IMR-90 (cell line): Measurements from ENCODE around the gene DNM1. TPM values are rescaled to one million over a fixed set of nuclear protein-coding genes. Genes with fewer than 3 reads are reported as not detected.

Experiments
- ATAC-seq: fragments of 200-7000 bp; cut with Tn5 transposase; 2 replicates; pipeline ENCODE4 v1.9.1; 2020; ENCODE audit warnings: low read depth, mild to moderate bottlenecking, moderate library complexity
- BruUV-seq: library from RNA; stranded (reverse); fragments of 400-500 nt; replicated peaks from 2 replicates; lab custom pipeline; 2021; lab: Mats Ljungman, UMichigan
- CTCF ChIA-PET: fragments of 300-600 bp; formaldehyde crosslinking; extraction: SDS; loops from one replicate; lab custom pipeline; 2021; ENCODE audit warnings: antibody characterized with exemption; lab: Yijun Ruan, JAX
- POLR2A ChIA-PET: fragments of 300-600 bp; sonication (Branson Sonifier 250); formaldehyde crosslinking; loops from one replicate; lab custom pipeline; 2022; ENCODE audit warnings: antibody characterized with exemption; ENCODE audit not compliant: unreplicated experiment; lab: Charles Lee
- DNase-seq: peaks from one replicate; pipeline ENCODE4 v3.0.0; 2013
- H2AFZ ChIP-seq: replicated peaks from 2 replicates; pipeline ENCODE3; 2013; ENCODE audit warnings: low read length, mild to moderate bottlenecking; ENCODE audit not compliant: poor library complexity
- H2AK5ac ChIP-seq: 2 replicates; pipeline ENCODE4 v1.6.1; 2013; ENCODE audit warnings: low read depth, low read length, inconsistent platforms
- H2AK9ac ChIP-seq: replicated peaks from 2 replicates; pipeline ENCODE3; 2013; ENCODE audit warnings: mild to moderate bottlenecking, low read depth, low read length, moderate library complexity; ENCODE audit not compliant: poor library complexity
- H2BK120ac ChIP-seq: 2 replicates; pipeline ENCODE4 v1.6.1; 2013; ENCODE audit warnings: low read depth, low read length, inconsistent platforms
- H2BK15ac ChIP-seq: 3 replicates; pipeline ENCODE4 v1.6.1; 2013; ENCODE audit warnings: low read depth, low read length, inconsistent platforms
- H2BK20ac ChIP-seq: 2 replicates; pipeline ENCODE4 v1.6.1; 2013; ENCODE audit warnings: low read depth, mild to moderate bottlenecking, inconsistent platforms, low read length, moderate library complexity
- H2BK5ac ChIP-seq: 2 replicates; pipeline ENCODE4 v1.6.1; 2013; ENCODE audit warnings: mild to moderate bottlenecking, low read depth, low read length, inconsistent platforms; ENCODE audit not compliant: poor library complexity, severe bottlenecking
- H3K14ac ChIP-seq: replicated peaks from 2 replicates; pipeline ENCODE4 v1.6.1; 2013; ENCODE audit warnings: low read depth, low read length, inconsistent platforms
- H3K18ac ChIP-seq: 2 replicates; pipeline ENCODE4 v1.6.1; 2013; ENCODE audit warnings: low read depth, low read length, control low read depth
- H3K23ac ChIP-seq: 2 replicates; pipeline ENCODE4 v1.6.1; 2013; ENCODE audit warnings: low read depth, low read length, inconsistent platforms
- H3K27ac ChIP-seq: 2 replicates; pipeline ENCODE4 v1.5.1; 2013; ENCODE audit warnings: mild to moderate bottlenecking, control low read depth, low read length; ENCODE audit not compliant: insufficient read depth
- H3K27me3 ChIP-seq: 2 replicates; pipeline ENCODE4 v1.6.1; 2013; ENCODE audit warnings: low read length; ENCODE audit not compliant: control insufficient read depth, insufficient read depth
- H3K36me3 ChIP-seq: 2 replicates; pipeline ENCODE4 v1.6.1; 2013; ENCODE audit warnings: low read length, mixed read lengths; ENCODE audit not compliant: control insufficient read depth, insufficient read depth
- H3K4ac ChIP-seq: 2 replicates; pipeline ENCODE4 v1.6.1; 2013; ENCODE audit warnings: low read depth, low read length, inconsistent platforms
- H3K4me1 ChIP-seq: 2 replicates; pipeline ENCODE4 v1.6.1; 2013; ENCODE audit warnings: low read length, mixed read lengths; ENCODE audit not compliant: control insufficient read depth, insufficient read depth
- H3K4me2 ChIP-seq: 2 replicates; pipeline ENCODE4 v1.6.1; 2013; ENCODE audit warnings: low read depth, mild to moderate bottlenecking, control low read depth, low read length, moderate library complexity
- H3K4me3 ChIP-seq: 2 replicates; pipeline ENCODE4 v1.5.1; 2013; ENCODE audit warnings: low read depth, mild to moderate bottlenecking, control low read depth, low read length, moderate library complexity; ENCODE audit not compliant: insufficient read depth
- H3K56ac ChIP-seq: 2 replicates; pipeline ENCODE4 v1.6.1; 2013; ENCODE audit warnings: low read length, inconsistent platforms; ENCODE audit not compliant: insufficient read depth; ENCODE audit errors: extremely low read depth
- H3K79me1 ChIP-seq, 2 experiments: 2 replicates each; pipeline ENCODE4 v1.6.1; 2013; ENCODE audit warnings: low read length in 2 of 2, inconsistent platforms in 1 of 2, low read depth in 1 of 2
- H3K9ac ChIP-seq: 2 replicates; pipeline ENCODE4 v1.6.1; 2013; ENCODE audit warnings: low read depth, low read length, control low read depth
- H3K9me1 ChIP-seq: 2 replicates; pipeline ENCODE4 v1.6.1; 2013; ENCODE audit warnings: low read length, inconsistent platforms; ENCODE audit not compliant: insufficient read depth
- H3K9me3 ChIP-seq: 2 replicates; pipeline ENCODE4 v1.6.1; 2013; ENCODE audit warnings: low read length; ENCODE audit not compliant: control insufficient read depth, insufficient read depth
- H4K20me1 ChIP-seq: 2 replicates; pipeline ENCODE4 v1.6.1; 2013; ENCODE audit warnings: low read length, inconsistent platforms; ENCODE audit not compliant: insufficient read depth
- H4K5ac ChIP-seq: 2 replicates; pipeline ENCODE4 v1.6.1; 2013; ENCODE audit warnings: mild to moderate bottlenecking, low read depth, low read length, control low read depth
- H4K8ac ChIP-seq, 2 experiments: 2 replicates each; pipeline ENCODE4 v1.6.1; 2013; ENCODE audit warnings: low read depth in 2 of 2, low read length in 2 of 2, control low read depth in 1 of 2, inconsistent platforms in 1 of 2
- H4K91ac ChIP-seq: 2 replicates; pipeline ENCODE4 v1.6.1; 2013; ENCODE audit warnings: low read depth, low read length, inconsistent platforms; ENCODE audit not compliant: insufficient read depth
- CEBPB ChIP-seq: IDR thresholded peaks from 2 replicates; pipeline ENCODE4 v1.6.1; 2012; ENCODE audit warnings: low read depth, low read length, improper control_type of control experiment
- CHD1 ChIP-seq: IDR thresholded peaks from 2 replicates; pipeline ENCODE4 v1.6.1; 2012; ENCODE audit warnings: low read depth, low read length, improper control_type of control experiment
- FOS ChIP-seq: fragments of 150-350 bp; IDR thresholded peaks from 2 replicates; pipeline ENCODE4 v1.6.1; 2016; ENCODE audit warnings: low read depth, low read length
- MAFK ChIP-seq: IDR thresholded peaks from 2 replicates; pipeline ENCODE4 v1.6.1; 2012; ENCODE audit warnings: low read depth, low read length, improper control_type of control experiment
- MAZ ChIP-seq: IDR thresholded peaks from 2 replicates; pipeline ENCODE4 v1.6.1; 2012; ENCODE audit warnings: low read depth, mild to moderate bottlenecking, low read length, improper control_type of control experiment, moderate library complexity, borderline replicate concordance
- MXI1 ChIP-seq: IDR thresholded peaks from 2 replicates; pipeline ENCODE4 v1.6.1; 2012; ENCODE audit warnings: low read depth, mild to moderate bottlenecking, low read length, moderate library complexity, borderline replicate concordance
- NFE2L2 ChIP-seq: fragments of 150-350 bp; IDR thresholded peaks from 2 replicates; pipeline ENCODE4 v1.6.1; 2016; ENCODE audit warnings: low read depth, mild to moderate bottlenecking, low read length
- POLR2A ChIP-seq: IDR thresholded peaks from 2 replicates; pipeline ENCODE4 v1.6.1; 2012; ENCODE audit warnings: mild to moderate bottlenecking, low read depth, low read length
- RAD21 ChIP-seq: IDR thresholded peaks from 2 replicates; pipeline ENCODE4 v1.6.1; 2012; ENCODE audit warnings: low read length, improper control_type of control experiment
- RCOR1 ChIP-seq: IDR thresholded peaks from 2 replicates; pipeline ENCODE4 v1.6.1; 2012; ENCODE audit warnings: mild to moderate bottlenecking, low read length, improper control_type of control experiment; ENCODE audit not compliant: insufficient replicate concordance
- RFX5 ChIP-seq: IDR thresholded peaks from 2 replicates; pipeline ENCODE4 v1.8.0; 2012; ENCODE audit warnings: low read depth, mild to moderate bottlenecking, low read length, moderate library complexity
- SMC3 ChIP-seq: fragments of 150-350 bp; IDR thresholded peaks from 2 replicates; pipeline ENCODE4 v1.6.1; 2016; ENCODE audit warnings: low read depth, mild to moderate bottlenecking, antibody characterized with exemption, low read length, moderate library complexity
- WGBS, 2 experiments: methylation state at CpG; one replicate each; pipeline versions ENCODE4 v1.1.5 to v1.1.7; 2013; ENCODE audit warnings: missing lambda C conversion rate in 2 of 2; ENCODE audit not compliant: insufficient read length in 1 of 2; ENCODE audit errors: extremely low coverage in 2 of 2; 5-methylcytosine and 5-hydroxymethylcytosine counted together
- dilution Hi-C: fragments of 300-500 bp; cut with HindIII; formaldehyde crosslinking; loops from one replicate; pipeline ENCODE4 v1.14.3; 2018; ENCODE audit warnings: low sequenced_read_pairs; ENCODE audit not compliant: unreplicated experiment
- in situ Hi-C: fragments of 300-500 bp; cut with MboI; formaldehyde crosslinking; loops from 3 replicates; pipeline ENCODE4 v1.14.3; 2019; ENCODE audit warnings: low sequenced_read_pairs, inconsistent platforms, mixed read lengths
- intact Hi-C: fragments of 100-400 bp; cut with micrococcal nuclease; formaldehyde crosslinking; loops from 2 replicates; pipeline ENCODE4 v1.10.0; 2022
- polyA plus RNA-seq, 3 experiments: library from polyadenylated mRNA; depleted of rRNA; stranded (reverse); fragments of >200 nt; gene quantifications; 2 replicates each; pipeline ENCODE4 v1.2.3, GENCODE V29; 2012; ENCODE audit warnings: low replicate concordance in 1 of 3
- total RNA-seq: library from RNA; depleted of rRNA; stranded (reverse); fragments of >200 nt; gene quantifications from 2 replicates; pipeline ENCODE4 v1.2.3, GENCODE V29; 2012
- TF ChIP-seq, protein P1 (sequence below): fragments of 150-350 bp; IDR thresholded peaks from 2 replicates; pipeline ENCODE4 v1.6.1; 2017; ENCODE audit warnings: mild to moderate bottlenecking, antibody characterized with exemption, low read length, low read depth
- TF ChIP-seq, protein P2 (sequence below): fragments of 150-350 bp; IDR thresholded peaks from 2 replicates; pipeline ENCODE4 v1.6.1; 2016; ENCODE audit warnings: low read depth, mild to moderate bottlenecking, low read length, moderate library complexity, borderline replicate concordance
- TF ChIP-seq, protein P3 (sequence below): conservative IDR thresholded peaks from 2 replicates; pipeline ENCODE4 v1.5.1; 2012; ENCODE audit warnings: mild to moderate bottlenecking, low read depth, low read length, improper control_type of control experiment

The DNM1 gene
- total and polyA plus RNA-seq, 2 of the 4 experiments (the other 2 are of a cell fraction), result 13.6 to 17.7 TPM

DNA sequence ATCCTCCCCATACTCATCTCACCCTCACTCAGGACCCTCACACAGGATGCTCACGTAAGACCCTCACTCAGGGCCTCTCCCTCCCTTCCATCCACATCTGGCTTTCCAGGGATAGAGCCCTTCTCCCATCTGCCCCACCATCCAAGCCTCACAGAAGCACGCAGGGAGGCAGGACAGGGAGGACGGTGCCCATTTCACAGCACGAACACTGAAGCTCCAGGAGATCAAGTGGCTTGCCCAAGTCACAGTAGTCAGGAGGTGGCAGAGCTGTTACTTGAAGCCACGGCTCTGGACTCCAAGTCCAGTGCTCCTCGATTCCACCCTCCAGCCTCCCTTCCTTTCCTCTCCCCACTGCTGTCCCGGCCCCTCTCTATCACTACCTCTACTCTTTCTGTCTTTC lies 21.7 kb downstream of the DNM1 start:
- H3K14ac ChIP-seq, result no peak overlapping the region
- no peak overlapping the region for H4K5ac ChIP-seq
- intact Hi-C loops (no loop called here), in situ Hi-C loops (no loop called here), dilution Hi-C loops (no loop called here)
- H3K9me1 ChIP-seq, result 0 out of 2 replicates have a peak, but pooled peaks cover 3% of the 10 kb centered on the region
- ATAC-seq (no peak), DNase-seq (no peak)
- POLR2A ChIA-PET, result no interaction called here
- no peak overlapping the region for H2BK5ac ChIP-seq
- no peaks in the 10 kb centered on the region for H4K20me1 ChIP-seq
- H3K79me1 ChIP-seq, result no peaks in the 10 kb centered on the region; a peak in 1 of 4 replicates
- H3K18ac ChIP-seq, result no peak overlapping the region
- H3K36me3 ChIP-seq, result peaks cover 6% of the 10 kb centered on the region; the same call in 1 of the 2 replicates
- H4K91ac ChIP-seq, result no peak overlapping the region
- H2AFZ ChIP-seq, result no peak overlapping the region
- no peak overlapping the region for H3K9ac ChIP-seq
- H3K27me3 ChIP-seq, result no peaks in the 10 kb centered on the region
- TF ChIP-seq CHD1, result no peak
- TF ChIP-seq POLR2A, result no peak
- no peak for TF ChIP-seq MXI1
- no peak for TF ChIP-seq RAD21
- no peak for TF ChIP-seq CEBPB
- no peak for TF ChIP-seq FOS
- TF ChIP-seq SMC3, result no peak
- TF ChIP-seq, protein P1, sequence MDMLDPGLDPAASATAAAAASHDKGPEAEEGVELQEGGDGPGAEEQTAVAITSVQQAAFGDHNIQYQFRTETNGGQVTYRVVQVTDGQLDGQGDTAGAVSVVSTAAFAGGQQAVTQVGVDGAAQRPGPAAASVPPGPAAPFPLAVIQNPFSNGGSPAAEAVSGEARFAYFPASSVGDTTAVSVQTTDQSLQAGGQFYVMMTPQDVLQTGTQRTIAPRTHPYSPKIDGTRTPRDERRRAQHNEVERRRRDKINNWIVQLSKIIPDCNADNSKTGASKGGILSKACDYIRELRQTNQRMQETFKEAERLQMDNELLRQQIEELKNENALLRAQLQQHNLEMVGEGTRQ, result no peak
- no peak for TF ChIP-seq MAFK
- no peak for TF ChIP-seq MAZ
- TF ChIP-seq RCOR1, result no peak
- no peak for TF ChIP-seq RFX5
- TF ChIP-seq NFE2L2, result no peak
- TF ChIP-seq, protein P2, sequence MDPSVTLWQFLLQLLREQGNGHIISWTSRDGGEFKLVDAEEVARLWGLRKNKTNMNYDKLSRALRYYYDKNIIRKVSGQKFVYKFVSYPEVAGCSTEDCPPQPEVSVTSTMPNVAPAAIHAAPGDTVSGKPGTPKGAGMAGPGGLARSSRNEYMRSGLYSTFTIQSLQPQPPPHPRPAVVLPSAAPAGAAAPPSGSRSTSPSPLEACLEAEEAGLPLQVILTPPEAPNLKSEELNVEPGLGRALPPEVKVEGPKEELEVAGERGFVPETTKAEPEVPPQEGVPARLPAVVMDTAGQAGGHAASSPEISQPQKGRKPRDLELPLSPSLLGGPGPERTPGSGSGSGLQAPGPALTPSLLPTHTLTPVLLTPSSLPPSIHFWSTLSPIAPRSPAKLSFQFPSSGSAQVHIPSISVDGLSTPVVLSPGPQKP, result no peak
- TF ChIP-seq, protein P3, sequence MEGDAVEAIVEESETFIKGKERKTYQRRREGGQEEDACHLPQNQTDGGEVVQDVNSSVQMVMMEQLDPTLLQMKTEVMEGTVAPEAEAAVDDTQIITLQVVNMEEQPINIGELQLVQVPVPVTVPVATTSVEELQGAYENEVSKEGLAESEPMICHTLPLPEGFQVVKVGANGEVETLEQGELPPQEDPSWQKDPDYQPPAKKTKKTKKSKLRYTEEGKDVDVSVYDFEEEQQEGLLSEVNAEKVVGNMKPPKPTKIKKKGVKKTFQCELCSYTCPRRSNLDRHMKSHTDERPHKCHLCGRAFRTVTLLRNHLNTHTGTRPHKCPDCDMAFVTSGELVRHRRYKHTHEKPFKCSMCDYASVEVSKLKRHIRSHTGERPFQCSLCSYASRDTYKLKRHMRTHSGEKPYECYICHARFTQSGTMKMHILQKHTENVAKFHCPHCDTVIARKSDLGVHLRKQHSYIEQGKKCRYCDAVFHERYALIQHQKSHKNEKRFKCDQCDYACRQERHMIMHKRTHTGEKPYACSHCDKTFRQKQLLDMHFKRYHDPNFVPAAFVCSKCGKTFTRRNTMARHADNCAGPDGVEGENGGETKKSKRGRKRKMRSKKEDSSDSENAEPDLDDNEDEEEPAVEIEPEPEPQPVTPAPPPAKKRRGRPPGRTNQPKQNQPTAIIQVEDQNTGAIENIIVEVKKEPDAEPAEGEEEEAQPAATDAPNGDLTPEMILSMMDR, result no peak
- no peaks in the 10 kb centered on the region for H3K4me1 ChIP-seq
- no peak overlapping the region for H4K8ac ChIP-seq
- no peak overlapping the region for H3K4me2 ChIP-seq
- no peak overlapping the region for H3K4ac ChIP-seq
- H2AK9ac ChIP-seq, result no peak overlapping the region
- no peak overlapping the region for H2AK5ac ChIP-seq
- H2BK15ac ChIP-seq, result no peak overlapping the region
- H2BK120ac ChIP-seq, result no peak overlapping the region
- WGBS, 2 experiments, result 88% methylated on average over 3 of the region's 7 CpGs; no CpG with 5 or more reads in 1 of the 2 experiments
- BruUV-seq, result no TSS peak
- no peak overlapping the region for H3K27ac ChIP-seq
- no peak overlapping the region for H3K23ac ChIP-seq
- H3K56ac ChIP-seq, result no peak overlapping the region
- H3K4me3 ChIP-seq, result no peak overlapping the region
- H2BK20ac ChIP-seq, result no peak overlapping the region
- CTCF ChIA-PET, result no interaction called here
- H3K9me3 ChIP-seq, result no peaks in the 10 kb centered on the region
